ENCODE data around the gene WRNIP1. TPM values are rescaled to one million over a fixed set of nuclear protein-coding genes. Genes with fewer than 3 reads are reported as not detected.
A peak's percentile ranks its signal among the peaks of the same experiment; 100 is the strongest.

WRNIP1 gene
- total and polyA plus RNA-seq, 9 of the 15 experiments (the other 6 are each of a cell fraction or from before 2014, with no cell fraction given) = 13.2 to 63.6 (median 48.6) TPM

DNA sequence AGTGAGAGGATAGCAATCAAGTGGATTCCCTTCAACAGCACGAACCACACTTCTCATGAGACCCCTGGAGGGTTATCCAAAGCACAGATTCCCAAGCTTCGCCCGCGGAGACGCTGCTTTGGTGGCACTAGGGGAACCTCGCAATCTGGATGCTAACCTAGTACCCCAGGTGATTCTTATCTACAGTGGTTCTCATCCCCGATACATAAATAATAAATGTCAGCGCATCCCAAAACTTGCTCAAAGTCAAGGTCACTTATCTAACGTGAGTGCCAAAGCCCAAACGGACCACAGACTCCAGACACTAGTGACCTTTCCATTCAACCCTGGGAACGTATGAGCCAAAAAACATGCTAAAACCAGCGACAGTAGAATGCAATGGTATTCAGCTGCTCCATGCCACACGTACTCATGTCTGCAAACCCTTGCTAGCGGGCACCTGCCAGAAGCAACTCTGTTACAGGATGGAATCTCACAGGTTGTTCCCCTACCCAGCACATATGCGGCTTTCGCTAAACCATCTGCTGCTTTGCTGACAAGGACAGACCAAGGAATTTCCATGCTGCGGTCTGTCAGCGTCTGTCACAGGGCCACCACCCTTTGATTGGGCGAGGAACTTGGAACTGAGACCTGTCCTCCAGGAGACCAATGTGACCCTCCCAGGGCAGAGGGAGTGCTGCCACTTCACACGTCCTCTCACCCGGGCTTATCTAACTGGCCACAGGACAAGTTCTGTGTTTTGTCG, 31.3 kb upstream of the WRNIP1 start (continued):
- TF ChIP-seq, protein P1, sequence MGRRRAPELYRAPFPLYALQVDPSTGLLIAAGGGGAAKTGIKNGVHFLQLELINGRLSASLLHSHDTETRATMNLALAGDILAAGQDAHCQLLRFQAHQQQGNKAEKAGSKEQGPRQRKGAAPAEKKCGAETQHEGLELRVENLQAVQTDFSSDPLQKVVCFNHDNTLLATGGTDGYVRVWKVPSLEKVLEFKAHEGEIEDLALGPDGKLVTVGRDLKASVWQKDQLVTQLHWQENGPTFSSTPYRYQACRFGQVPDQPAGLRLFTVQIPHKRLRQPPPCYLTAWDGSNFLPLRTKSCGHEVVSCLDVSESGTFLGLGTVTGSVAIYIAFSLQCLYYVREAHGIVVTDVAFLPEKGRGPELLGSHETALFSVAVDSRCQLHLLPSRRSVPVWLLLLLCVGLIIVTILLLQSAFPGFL (CRISPR knock-in tag; IDR thresholded peaks at IDR 0.05) = no peak
- no peak for TF ChIP-seq CXXC5 (CRISPR knock-in tag; IDR thresholded peaks at IDR 0.05)
- no peak for TF ChIP-seq ZNF232 (CRISPR knock-in tag; IDR thresholded peaks at IDR 0.05)
- TF ChIP-seq RBM22 (IDR thresholded peaks at IDR 0.05; ENCODE audit: low read depth, low read length, poor library complexity, severe bottlenecking) = no peak
- TF ChIP-seq, protein P2, sequence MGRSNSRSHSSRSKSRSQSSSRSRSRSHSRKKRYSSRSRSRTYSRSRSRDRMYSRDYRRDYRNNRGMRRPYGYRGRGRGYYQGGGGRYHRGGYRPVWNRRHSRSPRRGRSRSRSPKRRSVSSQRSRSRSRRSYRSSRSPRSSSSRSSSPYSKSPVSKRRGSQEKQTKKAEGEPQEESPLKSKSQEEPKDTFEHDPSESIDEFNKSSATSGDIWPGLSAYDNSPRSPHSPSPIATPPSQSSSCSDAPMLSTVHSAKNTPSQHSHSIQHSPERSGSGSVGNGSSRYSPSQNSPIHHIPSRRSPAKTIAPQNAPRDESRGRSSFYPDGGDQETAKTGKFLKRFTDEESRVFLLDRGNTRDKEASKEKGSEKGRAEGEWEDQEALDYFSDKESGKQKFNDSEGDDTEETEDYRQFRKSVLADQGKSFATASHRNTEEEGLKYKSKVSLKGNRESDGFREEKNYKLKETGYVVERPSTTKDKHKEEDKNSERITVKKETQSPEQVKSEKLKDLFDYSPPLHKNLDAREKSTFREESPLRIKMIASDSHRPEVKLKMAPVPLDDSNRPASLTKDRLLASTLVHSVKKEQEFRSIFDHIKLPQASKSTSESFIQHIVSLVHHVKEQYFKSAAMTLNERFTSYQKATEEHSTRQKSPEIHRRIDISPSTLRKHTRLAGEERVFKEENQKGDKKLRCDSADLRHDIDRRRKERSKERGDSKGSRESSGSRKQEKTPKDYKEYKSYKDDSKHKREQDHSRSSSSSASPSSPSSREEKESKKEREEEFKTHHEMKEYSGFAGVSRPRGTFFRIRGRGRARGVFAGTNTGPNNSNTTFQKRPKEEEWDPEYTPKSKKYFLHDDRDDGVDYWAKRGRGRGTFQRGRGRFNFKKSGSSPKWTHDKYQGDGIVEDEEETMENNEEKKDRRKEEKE (IDR thresholded peaks at IDR 0.05; ENCODE audit: borderline replicate concordance in 1 of 2, control insufficient read depth in 1 of 2, low read depth in 2 of 2, low read length in 1 of 2) = no peak
- no peak for TF ChIP-seq ZNF431 (CRISPR knock-in tag; IDR thresholded peaks at IDR 0.05)
- no peak for TF ChIP-seq TAF1 (IDR thresholded peaks at IDR 0.05; ENCODE audit: control insufficient read depth, extremely low read depth, insufficient read depth, low read length, severe bottlenecking)
- 0 out of 2 replicates have a peak, but pooled peaks have one; percentile 29 for TF ChIP-seq ZNF134 (CRISPR knock-in tag; conservative IDR thresholded peaks at IDR 0.05)
- no peak for TF ChIP-seq MAFG (tag; conservative IDR thresholded peaks at IDR 0.05)
- TF ChIP-seq PTBP1 (IDR thresholded peaks at IDR 0.05; ENCODE audit: low read depth, low read length) = no peak
- TF ChIP-seq SAFB (IDR thresholded peaks at IDR 0.05; ENCODE audit: borderline replicate concordance, low read depth, low read length) = no peak
- TF ChIP-seq MBD1 (CRISPR knock-in tag; IDR thresholded peaks at IDR 0.05) = peak; percentile 55; the same call in 1 of the 2 replicates
- no peak for TF ChIP-seq ZNF586 (CRISPR knock-in tag; conservative IDR thresholded peaks at IDR 0.05)
- TF ChIP-seq KLF1 (tag; IDR thresholded peaks at IDR 0.05) = 0 out of 2 replicates have a peak, but pooled peaks have one; percentile 20
- peak; percentile 65; the same call in 1 of the 2 replicates for TF ChIP-seq DDX20 (tag; IDR thresholded peaks at IDR 0.05; ENCODE audit: low read depth)
- no peak for TF ChIP-seq SNAPC5 (CRISPR knock-in tag; IDR thresholded peaks at IDR 0.05)
- 0 out of 2 replicates have a peak, but pooled peaks have one; percentile 38 for TF ChIP-seq NR2C2 (CRISPR knock-in tag; IDR thresholded peaks at IDR 0.05)
- 0 out of 2 replicates have a peak, but pooled peaks have one; percentile 17 for TF ChIP-seq NR2C2 (tag; IDR thresholded peaks at IDR 0.05)
- TF ChIP-seq NFXL1 (CRISPR knock-in tag; IDR thresholded peaks at IDR 0.05) = peak; percentile 76; the same call in 1 of the 2 replicates
- TF ChIP-seq C11orf30 (IDR thresholded peaks at IDR 0.05; ENCODE audit: low read depth) = no peak
- peak; percentile 8; the same call in 1 of the 2 replicates for TF ChIP-seq MTF1 (CRISPR knock-in tag; IDR thresholded peaks at IDR 0.05; ENCODE audit: borderline replicate concordance)
- no peak for TF ChIP-seq PHF20 (IDR thresholded peaks at IDR 0.05; ENCODE audit: partially characterized antibody)
